Vagina (tissue), 2 donors: ENCODE measurements around the gene TALDO1. TPM values are rescaled to one million over a fixed set of nuclear protein-coding genes. Genes with fewer than 3 reads are reported as not detected.

Experiments
- DNase-seq, 2 donors: peaks; one replicate each; pipeline ENCODE4 v3.0.0-alpha.2; 2017; ENCODE audit errors: extremely low spot score in 2 of 2
- H3K27ac ChIP-seq: fragments of 200-600 bp; sonication (generic); one replicate; pipeline ENCODE4 v1.5.1; 2019
- H3K27me3 ChIP-seq: fragments of 200-600 bp; sonication (generic); one replicate; pipeline ENCODE4 v1.5.1; 2019
- H3K36me3 ChIP-seq, 2 donors: fragments of 200-600 bp; sonication (generic); one replicate each; pipeline ENCODE4 v1.5.1; 2017 to 2019
- H3K4me1 ChIP-seq: fragments of 200-600 bp; sonication (generic); one replicate; pipeline ENCODE4 v1.5.1; 2019
- H3K4me3 ChIP-seq, 2 donors: fragments of 200-600 bp; sonication (generic); 1 replicate in 1 of 2; 2 replicates in 1 of 2; pipeline ENCODE4 v1.5.1; 2016 to 2019
- H3K9me3 ChIP-seq: fragments of 200-600 bp; sonication (generic); one replicate; pipeline ENCODE4 v1.5.1; 2019
- CTCF ChIP-seq, 3 experiments: fragments of 450-650 bp in 2 of 3; fragments of 200-600 bp in 1 of 3; sonication (generic) in 1 of 3; IDR thresholded peaks; one replicate each; pipeline ENCODE4 v1.5.1; 2017 to 2019; ENCODE audit warnings: antibody characterized with exemption in 3 of 3, mild to moderate bottlenecking in 2 of 3, moderate library complexity in 2 of 3
- POLR2A ChIP-seq, 2 donors: fragments of 450-650 bp; IDR thresholded peaks; one replicate each; pipeline ENCODE4 v1.6.1; 2017; ENCODE audit warnings: antibody characterized with exemption in 2 of 2, mild to moderate bottlenecking in 2 of 2, moderate library complexity in 2 of 2
- POLR2AphosphoS5 ChIP-seq, 2 donors: sonication (generic); formaldehyde crosslinking; IDR thresholded peaks; one replicate each; pipeline ENCODE4 v1.9.0; 2017; ENCODE audit warnings: antibody characterized with exemption in 2 of 2, mild to moderate bottlenecking in 2 of 2, low read depth in 1 of 2; ENCODE audit not compliant: insufficient read depth in 1 of 2
- intact Hi-C: fragments of 100-400 bp; cut with DNase I; formaldehyde crosslinking; loops from one replicate; pipeline ENCODE4 v1.15.1; 2023
- total RNA-seq: library from RNA; depleted of rRNA; stranded (reverse); fragments of >200 nt; gene quantifications from one replicate; pipeline ENCODE4 v1.2.3, GENCODE V29; 2016

Gene TALDO1
- total RNA-seq, 1 donor from 2014 or later = 158 TPM

- intact Hi-C loops = no loop called here
- Histone ChIP-seq H3K36me3 (no peaks in the 10 kb centered on the region), H3K27me3 (no peaks in the 10 kb centered on the region), H3K4me1 (peaks cover 32% of the 10 kb centered on the region), H3K27ac (no peak overlapping the region), H3K9me3 (no peaks in the 10 kb centered on the region), H3K4me3 (no peak overlapping the region)
- no peak for DNase-seq
- TF ChIP-seq CTCF (IDR thresholded peaks at IDR 0.05) (no peak), POLR2A (IDR thresholded peaks at IDR 0.05) (no peak), POLR2AphosphoS5 (IDR thresholded peaks at IDR 0.05; ENCODE audit: insufficient read depth in 1 of 2, low read depth in 1 of 2) (no peak)
Measured at GRCh38 chr11:786235-787083, 39.2 kb downstream of the TALDO1 start.

- H3K4me3 ChIP-seq = no peak overlapping the region
- DNase-seq = no peak
- no peaks in the 10 kb centered on the region for H3K27me3 ChIP-seq
- no peaks in the 10 kb centered on the region for H3K36me3 ChIP-seq
- peaks cover 30% of the 10 kb centered on the region for H3K4me1 ChIP-seq
- H3K27ac ChIP-seq = no peak overlapping the region
- TF ChIP-seq CTCF (IDR thresholded peaks at IDR 0.05) = no peak
- TF ChIP-seq POLR2AphosphoS5 (IDR thresholded peaks at IDR 0.05; ENCODE audit: insufficient read depth in 1 of 2, low read depth in 1 of 2) = no peak
- TF ChIP-seq POLR2A (IDR thresholded peaks at IDR 0.05) = no peak
- intact Hi-C loops = no loop called here
- no peaks in the 10 kb centered on the region for H3K9me3 ChIP-seq
Measured at GRCh38 chr11:787084-787675, 39.9 kb downstream of the TALDO1 start.

- no peaks in the 10 kb centered on the region for H3K36me3 ChIP-seq
- DNase-seq = no peak
- H3K4me1 ChIP-seq = peaks cover 20% of the 10 kb centered on the region
- intact Hi-C loops = no loop called here
- no peaks in the 10 kb centered on the region for H3K9me3 ChIP-seq
- H3K4me3 ChIP-seq = no peak overlapping the region
- no peaks in the 10 kb centered on the region for H3K27me3 ChIP-seq
- TF ChIP-seq POLR2A (IDR thresholded peaks at IDR 0.05) = no peak
- no peak for TF ChIP-seq CTCF (IDR thresholded peaks at IDR 0.05)
- H3K27ac ChIP-seq = no peak overlapping the region
Measured at GRCh38 chr11:788009-788640, 40.9 kb downstream of the TALDO1 start.

DNA sequence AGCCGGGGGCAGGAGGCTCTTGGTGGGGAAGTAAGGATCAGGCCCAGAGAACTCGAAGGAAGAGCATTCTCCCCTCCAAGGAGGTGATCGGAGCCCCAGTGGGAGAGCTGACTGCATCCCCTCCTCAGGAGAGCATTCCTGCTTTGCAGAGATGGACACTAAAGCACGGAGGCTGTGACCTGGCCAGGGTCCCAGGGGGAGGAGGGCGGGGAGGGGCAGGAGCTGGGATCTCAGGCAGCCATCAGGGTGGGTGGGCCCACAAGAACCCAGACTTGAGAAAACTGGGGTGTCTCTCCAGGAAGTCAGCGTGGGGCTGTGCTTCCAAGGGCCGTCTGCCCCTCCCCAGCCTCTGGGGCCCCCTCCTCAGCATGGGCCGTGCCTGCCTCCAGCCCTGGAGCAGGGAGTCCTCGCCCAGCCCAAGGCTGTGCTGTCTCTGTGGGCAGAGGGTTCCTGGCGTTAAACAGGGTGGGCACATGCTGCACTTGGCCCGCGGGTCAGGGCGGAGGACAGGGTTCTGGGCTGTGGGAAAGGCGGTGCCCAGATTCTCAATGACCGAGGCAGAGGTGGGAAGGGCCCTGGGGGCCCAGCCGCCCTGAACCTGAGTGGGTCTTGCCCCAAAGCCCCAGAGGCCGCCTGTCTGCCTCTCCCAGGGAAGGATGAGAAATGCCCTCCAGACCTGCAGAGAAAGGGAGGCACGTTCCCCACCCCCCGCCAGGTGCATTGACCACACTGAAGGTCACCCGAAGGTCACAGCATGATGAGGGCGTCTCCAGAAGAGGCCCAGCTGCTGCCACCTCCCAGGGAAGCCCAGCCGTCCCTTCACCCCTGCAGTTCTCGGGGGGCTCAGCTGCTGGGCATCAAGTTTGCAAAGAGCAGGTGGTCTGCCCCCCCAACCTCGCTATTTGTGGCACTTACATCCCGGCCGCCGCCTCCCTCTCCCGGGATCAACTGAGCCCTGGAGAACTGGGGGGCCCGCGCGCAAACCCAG is 42.0 kb downstream of the TALDO1 start:
- no peak for DNase-seq
- Histone ChIP-seq H3K27ac (no peak overlapping the region), H3K36me3 (no peaks in the 10 kb centered on the region), H3K9me3 (no peaks in the 10 kb centered on the region), H3K27me3 (no peaks in the 10 kb centered on the region), H3K4me3 (peak overlapping the region in 1 of 2 donors; percentile 21), H3K4me1 (peaks cover 14% of the 10 kb centered on the region)
- intact Hi-C loops = no loop called here
- TF ChIP-seq POLR2AphosphoS5 (IDR thresholded peaks at IDR 0.05; ENCODE audit: insufficient read depth in 1 of 2, low read depth in 1 of 2) = no peak
- TF ChIP-seq CTCF (IDR thresholded peaks at IDR 0.05) = no peak
- no peak for TF ChIP-seq POLR2A (IDR thresholded peaks at IDR 0.05)
